Nephron progenitor cell (in vitro differentiated cells): Measurements from ENCODE around the gene LRRC4C.
A peak's percentile ranks its signal among the peaks of the same experiment; 100 is the strongest.

Experiments used
- DNase-seq: peaks from one replicate; pipeline ENCODE4 v3.0.0; 2021
- H3K27ac Mint-ChIP-seq: 2 replicates; pipeline ENCODE4 v1.8.0; 2021; ENCODE audit warnings: mild to moderate bottlenecking, moderate library complexity, mixed read lengths
- H3K27me3 Mint-ChIP-seq: 2 replicates; pipeline ENCODE4 v1.8.0; 2021; ENCODE audit warnings: mild to moderate bottlenecking, low read depth, mixed read lengths; ENCODE audit not compliant: poor library complexity
- H3K36me3 Mint-ChIP-seq: 2 replicates; pipeline ENCODE4 v1.8.0; 2021; ENCODE audit warnings: low read depth, mixed read lengths
- H3K4me1 Mint-ChIP-seq: 2 replicates; pipeline ENCODE4 v1.8.0; 2021; ENCODE audit warnings: mixed read lengths
- H3K4me3 Mint-ChIP-seq: 2 replicates; pipeline ENCODE4 v1.8.0; 2021; ENCODE audit warnings: mild to moderate bottlenecking, moderate library complexity, mixed read lengths
- H3K9me3 Mint-ChIP-seq: 2 replicates; pipeline ENCODE4 v1.8.0; 2021; ENCODE audit warnings: mild to moderate bottlenecking, moderate library complexity, mixed read lengths
- CTCF ChIP-seq: fragments of 200-600 bp; sonication (generic); IDR thresholded peaks from 2 replicates; pipeline ENCODE4 v1.5.0; 2021; ENCODE audit warnings: antibody characterized with exemption

LRRC4C gene

GRCh38 chr11:40252236-40252635 is 1207.2 kb downstream of the LRRC4C start:
- Mint-ChIP-seq H3K4me3 (no peak overlapping the region), H3K27me3 (no peaks in the 10 kb centered on the region), H3K9me3 (no peaks in the 10 kb centered on the region), H3K36me3 (no peaks in the 10 kb centered on the region), H3K27ac (no peak overlapping the region), H3K4me1 (no peaks in the 10 kb centered on the region)
- no peak for TF ChIP-seq CTCF
- DNase-seq = no peak

- peaks cover 4% of the 10 kb centered on the region for H3K4me1 Mint-ChIP-seq
- no peaks in the 10 kb centered on the region for H3K9me3 Mint-ChIP-seq
- H3K27me3 Mint-ChIP-seq = no peaks in the 10 kb centered on the region
- no peak overlapping the region for H3K27ac Mint-ChIP-seq
- no peak for TF ChIP-seq CTCF
- H3K4me3 Mint-ChIP-seq = no peak overlapping the region
- no peaks in the 10 kb centered on the region for H3K36me3 Mint-ChIP-seq
- DNase-seq = no peak
Observed at GRCh38 chr11:40246983-40247382, 1212.5 kb downstream of the LRRC4C start.

- peak; percentile 2 for DNase-seq
- Mint-ChIP-seq H3K9me3 (no peaks in the 10 kb centered on the region), H3K36me3 (no peaks in the 10 kb centered on the region), H3K27ac (no peak overlapping the region), H3K4me1 (peaks cover 12% of the 10 kb centered on the region), H3K27me3 (peaks cover 3% of the 10 kb centered on the region), H3K4me3 (no peak overlapping the region)
- TF ChIP-seq CTCF = no peak
Observed at GRCh38 chr11:40241524-40242051, 1217.9 kb downstream of the LRRC4C start.

GRCh38 chr11:40240284-40240683 is 1219.2 kb downstream of the LRRC4C start:
- no peak for TF ChIP-seq CTCF
- no peak for DNase-seq
- H3K36me3 Mint-ChIP-seq = no peaks in the 10 kb centered on the region
- H3K4me1 Mint-ChIP-seq = peaks cover 12% of the 10 kb centered on the region
- peaks cover 3% of the 10 kb centered on the region for H3K27me3 Mint-ChIP-seq
- no peaks in the 10 kb centered on the region for H3K9me3 Mint-ChIP-seq
- no peak overlapping the region for H3K4me3 Mint-ChIP-seq
- no peak overlapping the region for H3K27ac Mint-ChIP-seq

GRCh38 chr11:40236526-40236925 is 1222.9 kb downstream of the LRRC4C start:
- H3K4me1 Mint-ChIP-seq = peaks cover 3% of the 10 kb centered on the region
- H3K27me3 Mint-ChIP-seq = peaks cover 3% of the 10 kb centered on the region
- H3K9me3 Mint-ChIP-seq = no peaks in the 10 kb centered on the region
- H3K4me3 Mint-ChIP-seq = no peak overlapping the region
- no peak for DNase-seq
- H3K27ac Mint-ChIP-seq = no peak overlapping the region
- TF ChIP-seq CTCF = no peak
- H3K36me3 Mint-ChIP-seq = no peaks in the 10 kb centered on the region

GRCh38 chr11:40235841-40236240 is 1223.6 kb downstream of the LRRC4C start:
- DNase-seq = no peak
- H3K36me3 Mint-ChIP-seq = no peaks in the 10 kb centered on the region
- H3K27ac Mint-ChIP-seq = no peak overlapping the region
- no peaks in the 10 kb centered on the region for H3K4me1 Mint-ChIP-seq
- H3K27me3 Mint-ChIP-seq = peaks cover 3% of the 10 kb centered on the region
- no peak overlapping the region for H3K4me3 Mint-ChIP-seq
- no peaks in the 10 kb centered on the region for H3K9me3 Mint-ChIP-seq
- TF ChIP-seq CTCF = no peak
